NB4 (cell line): Measurements from ENCODE around the gene BCL11B.

ENCODE experiments used
- POLR2A ChIP-seq: IDR thresholded peaks from 2 replicates; pipeline ENCODE4 v1.6.1; 2011; ENCODE audit warnings: mild to moderate bottlenecking; ENCODE audit not compliant: insufficient read length; ENCODE audit errors: extremely low read depth
- TF ChIP-seq, protein P1 (sequence below): IDR thresholded peaks from 2 replicates; pipeline ENCODE4 v1.6.1; 2011; ENCODE audit warnings: low read depth, low read length
- TF ChIP-seq, protein P2 (sequence below): IDR thresholded peaks from one replicate; pipeline ENCODE4 v1.5.1; 2012; ENCODE audit warnings: low read depth, low read length

DNA sequence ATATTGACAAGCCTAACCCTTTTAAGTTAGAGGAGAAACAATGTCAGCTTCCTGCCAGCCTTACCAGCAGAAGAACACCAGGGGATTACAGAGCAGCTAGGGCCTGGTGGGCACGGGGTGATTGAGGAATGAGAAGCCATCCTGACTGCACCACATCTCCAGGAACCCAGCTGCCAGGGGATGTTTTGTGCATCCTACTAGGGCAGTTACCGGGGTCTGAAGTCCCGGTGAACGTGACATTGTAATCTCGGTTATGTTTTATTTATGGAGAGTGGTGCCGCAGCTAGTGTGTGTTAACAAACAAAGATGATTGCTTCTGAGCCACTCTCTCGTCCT is 115.9 kb downstream of the BCL11B start:
- no peak for TF ChIP-seq POLR2A
- TF ChIP-seq, protein P1, sequence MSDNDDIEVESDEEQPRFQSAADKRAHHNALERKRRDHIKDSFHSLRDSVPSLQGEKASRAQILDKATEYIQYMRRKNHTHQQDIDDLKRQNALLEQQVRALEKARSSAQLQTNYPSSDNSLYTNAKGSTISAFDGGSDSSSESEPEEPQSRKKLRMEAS = no peak
- TF ChIP-seq, protein P2, sequence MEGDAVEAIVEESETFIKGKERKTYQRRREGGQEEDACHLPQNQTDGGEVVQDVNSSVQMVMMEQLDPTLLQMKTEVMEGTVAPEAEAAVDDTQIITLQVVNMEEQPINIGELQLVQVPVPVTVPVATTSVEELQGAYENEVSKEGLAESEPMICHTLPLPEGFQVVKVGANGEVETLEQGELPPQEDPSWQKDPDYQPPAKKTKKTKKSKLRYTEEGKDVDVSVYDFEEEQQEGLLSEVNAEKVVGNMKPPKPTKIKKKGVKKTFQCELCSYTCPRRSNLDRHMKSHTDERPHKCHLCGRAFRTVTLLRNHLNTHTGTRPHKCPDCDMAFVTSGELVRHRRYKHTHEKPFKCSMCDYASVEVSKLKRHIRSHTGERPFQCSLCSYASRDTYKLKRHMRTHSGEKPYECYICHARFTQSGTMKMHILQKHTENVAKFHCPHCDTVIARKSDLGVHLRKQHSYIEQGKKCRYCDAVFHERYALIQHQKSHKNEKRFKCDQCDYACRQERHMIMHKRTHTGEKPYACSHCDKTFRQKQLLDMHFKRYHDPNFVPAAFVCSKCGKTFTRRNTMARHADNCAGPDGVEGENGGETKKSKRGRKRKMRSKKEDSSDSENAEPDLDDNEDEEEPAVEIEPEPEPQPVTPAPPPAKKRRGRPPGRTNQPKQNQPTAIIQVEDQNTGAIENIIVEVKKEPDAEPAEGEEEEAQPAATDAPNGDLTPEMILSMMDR = no peak
